Measurements from ENCODE around the gene XXYLT1.
"Not testable (repeated sequence)": the region's sequence is repeated elsewhere in the genome, so short reads cannot be mapped to it uniquely, and the experiment has no call there.

The XXYLT1 gene

DNA sequence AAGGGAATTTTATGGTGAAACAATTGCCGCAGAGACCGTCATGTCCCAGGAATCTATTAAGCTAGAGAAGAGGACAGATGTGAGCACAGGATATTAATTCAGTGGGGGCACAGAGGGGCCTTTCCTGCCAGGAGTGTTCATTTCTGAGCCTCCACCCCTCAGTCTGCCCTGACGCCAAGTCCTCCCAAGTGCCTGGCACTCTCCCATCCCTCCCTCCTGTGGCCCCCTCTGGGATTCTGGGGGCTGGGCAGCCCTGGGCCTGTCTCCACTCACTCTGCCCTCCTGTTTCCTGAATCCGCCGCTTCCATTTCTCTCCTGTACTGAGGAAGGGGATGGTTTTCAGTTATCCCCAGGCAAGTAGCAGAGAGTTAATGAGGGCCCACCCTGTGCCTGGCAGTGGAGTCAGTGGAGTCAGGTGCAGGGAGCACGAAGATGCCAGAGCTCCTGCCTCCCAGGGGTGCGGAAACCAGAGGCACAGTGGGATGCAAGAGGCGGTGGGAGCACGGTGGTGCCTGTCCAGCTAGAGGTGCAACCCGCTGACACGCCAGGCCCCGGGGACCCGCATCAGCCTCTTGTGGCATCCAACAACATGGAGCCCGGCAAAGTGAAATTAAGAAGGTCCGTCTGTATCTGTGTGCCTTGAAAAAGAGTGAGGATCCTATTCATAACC, 212.5 kb downstream of the XXYLT1 start:
- DNase-seq = no peak

DNA sequence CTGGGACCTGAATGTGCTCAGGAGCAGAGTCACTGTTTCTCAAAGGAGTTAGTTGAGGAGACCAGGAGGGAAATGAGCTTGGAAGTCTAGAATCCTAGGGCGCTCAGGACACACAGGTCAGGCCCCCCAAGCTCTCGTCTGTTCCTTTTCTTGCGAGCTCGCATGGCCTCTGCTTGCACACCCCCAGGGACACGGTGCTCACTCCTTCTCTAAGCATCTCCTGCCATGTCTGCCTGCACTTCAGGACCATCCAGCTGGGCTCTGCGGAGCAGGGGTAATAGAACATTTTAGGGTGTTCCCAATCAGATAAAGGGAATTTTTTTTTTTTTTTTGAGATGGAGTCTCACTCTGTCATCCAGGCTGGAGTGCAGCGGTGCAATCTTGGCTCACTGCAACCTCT, 213.2 kb downstream of the XXYLT1 start:
- DNase-seq = no peak

DNA sequence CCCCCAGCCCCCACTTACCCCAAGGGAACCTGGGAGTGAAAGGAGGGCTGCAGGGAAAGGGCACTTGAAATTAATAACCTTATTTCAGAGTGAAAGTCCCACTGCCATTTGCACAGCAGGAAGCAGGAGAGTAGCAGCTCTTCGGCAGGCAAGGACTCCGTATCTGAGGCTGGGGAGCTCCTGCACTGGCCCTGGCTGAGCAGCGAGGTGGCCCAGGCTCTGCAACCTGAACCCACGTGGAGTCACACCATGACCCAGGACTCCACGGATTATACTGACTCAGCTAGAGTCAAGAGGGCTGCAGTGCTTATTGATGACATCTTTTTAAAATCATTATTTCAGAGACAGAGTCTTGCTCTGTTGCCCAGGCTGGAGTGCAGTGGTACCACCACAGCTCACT, 214.5 kb downstream of the XXYLT1 start:
- no peak for DNase-seq

- no peak for DNase-seq
Measured at GRCh38 chr3:195054311-195054710, 216.6 kb downstream of the XXYLT1 start.

GRCh38 chr3:195052939-195053338, 218.0 kb downstream of the XXYLT1 start:
- DNase-seq = no peak

DNA sequence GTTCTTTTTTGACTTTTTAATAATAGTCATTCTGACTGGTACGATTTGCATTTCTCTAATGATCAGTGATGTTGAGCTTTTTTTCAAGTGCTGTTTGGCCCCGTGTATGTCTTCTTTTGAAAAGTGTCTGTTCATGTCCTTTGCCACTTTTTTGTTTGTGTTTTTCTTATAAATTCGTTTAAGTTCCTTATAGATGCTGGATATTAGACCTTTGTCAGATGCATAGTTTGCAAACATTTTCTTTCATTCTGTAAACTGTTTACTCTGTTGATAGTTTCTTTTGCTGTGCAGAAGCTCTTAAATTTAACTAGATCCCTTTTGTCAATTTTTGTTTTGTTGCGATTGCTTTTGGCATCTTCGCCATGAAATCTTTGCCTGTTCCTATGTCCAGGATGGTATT, 220.7 kb downstream of the XXYLT1 start:
- DNase-seq = not testable (repeated sequence)

DNA sequence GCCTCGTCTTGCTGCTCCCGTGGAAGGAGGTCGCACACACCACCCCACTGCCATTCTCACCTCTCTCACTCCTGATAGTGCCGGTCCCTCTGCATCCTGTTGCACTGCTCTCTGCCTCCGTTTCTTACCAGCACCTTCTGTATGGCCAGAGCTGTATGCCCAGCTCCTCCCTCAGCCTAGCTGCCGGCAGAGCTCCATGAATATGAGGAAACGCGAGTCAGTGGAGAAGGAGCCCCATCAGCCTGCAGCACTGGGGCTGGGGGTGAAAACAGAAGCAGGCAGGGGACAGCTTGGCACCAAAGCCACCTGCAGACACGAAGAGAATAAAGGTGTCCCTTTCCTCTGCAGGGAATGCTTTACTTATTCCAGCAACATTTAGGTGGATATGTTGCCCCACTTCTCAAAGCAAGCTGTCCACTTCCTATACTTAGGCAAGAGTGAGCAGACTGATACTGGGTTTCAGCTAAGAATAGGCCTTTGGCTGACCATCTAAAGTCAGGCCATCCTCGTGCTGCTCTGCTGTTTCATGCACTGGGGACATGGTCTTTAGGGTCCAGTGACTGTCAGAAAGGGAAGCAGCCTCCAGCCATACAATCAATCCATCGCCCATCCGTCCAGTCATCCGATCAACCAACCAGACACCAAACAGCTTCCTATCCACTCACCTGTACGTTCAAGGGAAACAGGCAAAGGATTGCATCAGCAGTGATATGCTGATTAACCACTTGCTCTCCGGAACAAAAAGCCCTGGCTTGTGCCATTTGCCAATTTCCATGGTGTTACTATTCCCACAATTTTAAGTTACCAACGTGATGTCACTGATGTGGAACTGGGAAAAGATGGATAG, 222.7 kb downstream of the XXYLT1 start:
- DNase-seq = peak; percentile 49

DNA sequence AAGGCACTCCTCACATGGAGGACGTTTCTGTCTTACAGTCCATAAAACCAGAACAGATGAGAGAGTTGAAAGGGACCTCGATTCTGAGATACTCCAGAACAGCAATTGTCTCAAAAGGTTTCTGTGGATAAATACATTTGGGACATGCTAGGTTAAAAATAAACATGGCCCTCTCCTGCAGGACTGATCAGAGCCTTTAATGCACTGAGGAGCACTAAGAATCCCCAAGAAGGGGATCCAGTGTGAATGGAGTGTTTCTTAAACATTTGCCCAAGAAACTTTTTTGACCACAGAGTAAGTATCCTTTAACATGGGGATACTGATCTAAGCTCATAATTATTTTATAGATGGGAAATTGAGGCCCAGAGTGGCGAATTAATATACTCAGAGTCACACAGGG, 223.4 kb downstream of the XXYLT1 start:
- DNase-seq = no peak

- DNase-seq = peak; percentile 43
Measured at GRCh38 chr3:195046441-195046840, 224.5 kb downstream of the XXYLT1 start.

- DNase-seq = peak; percentile 48
Measured at GRCh38 chr3:195045481-195046210, 225.3 kb downstream of the XXYLT1 start.

- DNase-seq = no peak
Measured at GRCh38 chr3:195044411-195044810, 226.5 kb downstream of the XXYLT1 start.

DNA sequence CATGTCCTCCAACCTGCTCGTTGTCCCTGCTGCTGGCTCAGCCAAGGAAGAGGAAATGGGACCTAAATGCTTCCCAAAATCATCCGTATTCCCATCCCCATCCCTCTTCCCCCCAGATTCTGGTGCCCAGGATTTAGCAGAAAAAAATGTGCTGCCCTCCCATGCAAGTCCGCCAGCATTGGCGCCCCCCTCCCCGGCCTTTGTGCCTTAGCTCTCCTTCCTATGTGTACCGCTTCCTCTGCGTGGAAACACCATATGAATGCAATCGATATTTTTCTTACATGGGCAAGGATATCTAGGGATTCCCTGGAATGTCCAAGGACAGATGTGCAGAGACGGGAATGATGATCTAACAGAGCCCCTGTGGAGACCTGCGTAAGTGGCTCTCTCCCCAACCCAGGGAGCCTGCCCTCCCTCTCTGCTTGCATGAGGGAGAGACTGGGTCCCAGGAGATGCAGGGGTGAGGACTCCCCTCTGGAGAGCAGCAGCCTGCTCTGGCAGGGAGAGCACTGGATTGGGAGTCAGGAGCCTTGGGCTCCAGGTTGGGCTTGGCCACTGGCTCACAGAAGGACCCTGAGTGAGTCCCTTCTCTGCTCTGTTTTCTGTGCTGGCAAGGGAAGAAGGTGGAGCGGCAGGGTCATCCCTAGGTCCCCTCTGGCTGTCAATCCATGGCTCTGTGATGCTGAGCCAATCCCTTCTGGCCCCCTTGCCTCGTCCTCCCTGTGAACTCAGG, 227.2 kb downstream of the XXYLT1 start:
- DNase-seq = peak; percentile 49

- peak; percentile 60 for DNase-seq
Measured at GRCh38 chr3:195042743-195043606, 228.0 kb downstream of the XXYLT1 start.

DNA sequence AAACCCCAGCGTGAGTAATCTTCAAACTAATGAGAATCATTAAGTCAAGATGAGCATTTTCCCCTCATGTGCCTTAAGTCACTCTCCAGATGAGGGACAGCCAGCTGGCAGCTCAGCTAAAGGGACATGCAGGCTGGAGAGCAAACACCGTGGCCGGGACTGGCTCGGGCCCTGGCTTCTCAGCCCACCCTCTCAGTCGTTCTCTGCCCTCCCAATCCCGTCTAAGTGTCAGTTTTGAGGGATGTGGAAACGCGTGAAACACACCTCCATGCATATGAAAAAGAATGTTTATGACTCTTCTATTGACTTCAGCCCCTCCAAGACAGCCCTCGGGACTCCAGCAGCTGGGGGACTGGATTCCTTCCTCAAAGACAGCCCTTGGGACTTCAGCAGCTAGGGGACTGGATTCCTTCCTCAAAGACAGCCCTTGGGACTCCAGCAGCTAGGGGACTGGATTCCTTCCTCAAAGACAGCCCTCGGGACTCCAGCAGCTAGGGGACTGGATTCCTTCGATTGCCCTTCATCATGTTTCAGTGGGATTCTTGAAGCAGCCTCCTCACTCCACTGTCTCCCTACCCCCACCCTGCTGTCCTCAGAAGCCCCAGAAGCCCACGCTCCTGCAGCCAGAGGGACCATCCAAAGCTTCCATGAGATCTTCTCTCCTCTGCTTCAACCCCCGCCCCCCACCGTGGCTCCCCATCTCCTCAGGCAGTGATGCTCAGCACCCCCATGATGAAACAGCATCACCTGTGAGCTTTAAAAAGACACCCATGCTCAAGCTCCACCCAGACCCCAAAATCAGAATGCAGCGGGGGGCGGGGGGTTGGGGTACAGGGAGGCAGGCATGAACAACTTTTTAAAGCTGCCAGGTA, 228.9 kb downstream of the XXYLT1 start:
- peak; percentile 83 for DNase-seq

- DNase-seq = peak; percentile 85
Measured at GRCh38 chr3:195040773-195041520, 230.0 kb downstream of the XXYLT1 start.

DNA sequence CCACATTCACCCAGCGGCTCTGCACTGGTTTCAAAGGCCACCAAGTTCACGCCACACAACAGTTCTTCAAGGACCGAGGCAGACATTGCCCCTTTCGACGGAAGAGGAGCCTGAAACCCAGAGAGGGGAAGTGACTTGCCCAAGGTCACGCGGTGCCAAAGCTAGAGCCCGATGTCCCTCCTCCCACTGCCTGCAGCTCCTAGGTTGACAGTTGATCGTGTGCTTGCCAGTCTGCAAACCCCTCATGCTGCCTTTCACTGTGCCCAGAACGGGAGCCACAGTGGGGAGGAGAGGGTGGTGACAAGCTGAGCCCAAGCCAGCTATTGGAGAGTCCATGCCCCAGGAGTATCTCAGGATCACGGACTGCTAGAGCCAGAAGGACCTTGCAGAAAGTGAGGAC, 230.9 kb downstream of the XXYLT1 start:
- no peak for DNase-seq

DNA sequence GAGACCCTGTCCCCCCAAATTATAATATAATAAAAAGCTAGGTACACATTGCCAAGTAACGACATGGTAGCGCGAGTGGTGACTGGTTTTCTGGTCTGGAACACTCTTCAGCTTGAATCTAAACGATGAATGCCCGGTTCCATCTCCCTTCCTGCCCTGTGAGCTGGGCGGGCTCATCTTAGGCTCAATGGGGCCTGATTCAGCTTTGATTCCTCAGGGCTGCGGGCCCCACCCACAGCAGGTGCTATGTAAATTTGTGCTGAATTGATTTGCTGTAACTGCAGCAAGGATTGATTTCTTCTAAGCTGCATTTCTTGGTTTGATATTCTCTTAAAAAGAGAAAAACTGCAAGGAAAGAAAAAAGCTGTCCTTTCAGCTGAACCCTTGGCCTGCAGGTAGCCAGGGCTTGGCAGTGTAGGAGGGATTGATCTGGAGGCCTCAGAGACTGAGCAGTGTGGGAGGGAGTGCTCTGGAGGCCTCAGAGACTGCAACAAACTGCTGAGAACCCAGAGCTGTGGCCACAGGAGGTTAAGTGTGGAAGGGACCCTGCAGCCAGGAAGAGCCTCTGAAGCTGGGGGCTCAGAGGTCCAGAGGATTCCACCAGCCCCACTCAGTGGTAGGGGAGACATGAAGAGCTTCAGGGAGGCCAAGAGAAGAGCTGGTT, 231.6 kb downstream of the XXYLT1 start:
- DNase-seq = peak; percentile 44

- no peak for DNase-seq
Measured at GRCh38 chr3:195038161-195038560, 232.8 kb downstream of the XXYLT1 start.

- DNase-seq = not testable (repeated sequence)
Measured at GRCh38 chr3:195037586-195037985, 233.4 kb downstream of the XXYLT1 start.

- DNase-seq = no peak
Measured at GRCh38 chr3:195036974-195037373, 234.0 kb downstream of the XXYLT1 start.

All from islet precursor cell (in vitro differentiated cells).